ENCODE measurements around the gene RAD18.

The RAD18 gene

DNA sequence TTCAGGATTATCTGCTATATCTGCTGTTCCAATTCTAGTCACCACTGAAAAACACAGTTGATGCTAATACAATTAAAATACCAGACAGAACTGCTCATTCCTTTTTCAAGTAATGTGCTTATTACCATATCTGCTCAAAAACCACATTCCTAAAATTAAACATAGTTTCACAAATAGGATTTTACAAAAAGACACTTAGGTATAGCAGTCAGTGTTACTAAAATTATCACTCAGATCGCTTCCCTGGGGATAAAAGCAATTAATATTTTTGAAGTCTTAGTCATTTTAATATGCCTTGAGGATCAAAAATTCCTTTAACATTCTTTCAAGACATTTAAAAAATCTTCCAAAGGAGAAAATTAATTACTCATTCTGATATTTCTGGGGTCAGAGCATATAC is 71.5 kb downstream of the RAD18 start:
- POLR2A ChIA-PET: no interaction called here
- CTCF ChIA-PET: interaction anchor here (0.7 to 1.5 kb wide), 2 partner anchors 8 to 76 kb away, joined by 3 to 5 read pairs; no protein-coding TSS in a partner anchor
- TF ChIP-seq ZNF16 (tag by site-specific recombination; IDR thresholded peaks at IDR 0.05; ENCODE audit: low read depth): no peak
- Histone ChIP-seq H3K36me3 (ENCODE audit: control insufficient read depth in 2 of 2, insufficient read depth in 1 of 2, low read length in 2 of 2) (peaks cover 0 to 58% of the 10 kb centered on the region in 2 experiments; a peak in 2 of 3 replicates), H3K9me3 (ENCODE audit: control insufficient read depth, insufficient read depth, low read depth, low read length) (no peaks in the 10 kb centered on the region), H3K4me1 (ENCODE audit: control insufficient read depth, insufficient read depth, low read length) (no peaks in the 10 kb centered on the region), H3K27ac (ENCODE audit: extremely low read depth, low read depth, low read length) (no peak overlapping the region), H3K4me3 (ENCODE audit: low read depth, low read length) (no peak overlapping the region)

DNA sequence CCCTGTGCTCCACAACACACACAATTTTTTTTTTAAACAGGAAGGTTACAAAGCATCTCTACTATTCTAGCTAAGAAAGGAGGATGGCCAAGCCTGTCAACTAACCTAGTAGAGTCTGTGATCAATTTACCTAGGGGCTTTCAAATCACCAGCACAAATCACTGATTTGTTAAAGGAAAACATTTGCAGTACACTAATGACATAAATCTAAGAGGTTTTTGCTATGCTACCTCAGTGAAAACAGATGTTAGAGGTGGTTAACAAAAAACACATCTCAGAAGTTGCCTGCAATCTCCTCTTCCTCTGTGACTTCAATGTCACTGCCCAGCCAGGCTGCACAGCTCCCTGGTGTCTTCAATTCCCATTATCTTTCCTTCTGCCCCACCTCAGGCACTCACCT is 72.0 kb downstream of the RAD18 start:
- Histone ChIP-seq H3K4me1 (ENCODE audit: control insufficient read depth, insufficient read depth, low read length) (no peaks in the 10 kb centered on the region), H3K9me3 (ENCODE audit: control insufficient read depth, insufficient read depth, low read depth, low read length) (no peaks in the 10 kb centered on the region), H3K36me3 (ENCODE audit: control insufficient read depth in 2 of 2, insufficient read depth in 1 of 2, low read length in 2 of 2) (peaks cover 0 to 59% of the 10 kb centered on the region in 2 experiments; a peak in 2 of 3 replicates), H3K4me3 (ENCODE audit: low read depth, low read length) (no peak overlapping the region), H3K27ac (ENCODE audit: extremely low read depth, low read depth, low read length) (no peak overlapping the region)
- ChIA-PET POLR2A (no interaction called here), CTCF (interaction anchor here (0.5 kb wide), 1 partner anchor 461 kb away, joined by 3 read pairs; no protein-coding TSS in a partner anchor)
- TF ChIP-seq YY1 (tag by site-specific recombination; IDR thresholded peaks at IDR 0.05) (no peak), ZNF677 (tag by site-specific recombination; IDR thresholded peaks at IDR 0.05) (no peak), ZNF701 (tag by site-specific recombination; IDR thresholded peaks at IDR 0.05) (no peak), KLF10 (tag by site-specific recombination; IDR thresholded peaks at IDR 0.05) (no peak), FEZF1 (tag by site-specific recombination; IDR thresholded peaks at IDR 0.05) (no peak), MEIS1 (CRISPR knock-in tag; IDR thresholded peaks at IDR 0.05; ENCODE audit: borderline replicate concordance) (no peak), ZNF837 (tag by site-specific recombination; IDR thresholded peaks at IDR 0.05) (no peak), TRIM28 (IDR thresholded peaks at IDR 0.05; ENCODE audit: borderline replicate concordance, low read length) (no peak), MYNN (tag by site-specific recombination; IDR thresholded peaks at IDR 0.05; ENCODE audit: borderline replicate concordance) (no peak), SETDB1 (IDR thresholded peaks at IDR 0.05; ENCODE audit: insufficient read length, low read length) (no peak)
- TF ChIP-seq, protein P1, sequence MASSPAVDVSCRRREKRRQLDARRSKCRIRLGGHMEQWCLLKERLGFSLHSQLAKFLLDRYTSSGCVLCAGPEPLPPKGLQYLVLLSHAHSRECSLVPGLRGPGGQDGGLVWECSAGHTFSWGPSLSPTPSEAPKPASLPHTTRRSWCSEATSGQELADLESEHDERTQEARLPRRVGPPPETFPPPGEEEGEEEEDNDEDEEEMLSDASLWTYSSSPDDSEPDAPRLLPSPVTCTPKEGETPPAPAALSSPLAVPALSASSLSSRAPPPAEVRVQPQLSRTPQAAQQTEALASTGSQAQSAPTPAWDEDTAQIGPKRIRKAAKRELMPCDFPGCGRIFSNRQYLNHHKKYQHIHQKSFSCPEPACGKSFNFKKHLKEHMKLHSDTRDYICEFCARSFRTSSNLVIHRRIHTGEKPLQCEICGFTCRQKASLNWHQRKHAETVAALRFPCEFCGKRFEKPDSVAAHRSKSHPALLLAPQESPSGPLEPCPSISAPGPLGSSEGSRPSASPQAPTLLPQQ (tag by site-specific recombination; IDR thresholded peaks at IDR 0.05): no peak
- TF ChIP-seq, protein P2, sequence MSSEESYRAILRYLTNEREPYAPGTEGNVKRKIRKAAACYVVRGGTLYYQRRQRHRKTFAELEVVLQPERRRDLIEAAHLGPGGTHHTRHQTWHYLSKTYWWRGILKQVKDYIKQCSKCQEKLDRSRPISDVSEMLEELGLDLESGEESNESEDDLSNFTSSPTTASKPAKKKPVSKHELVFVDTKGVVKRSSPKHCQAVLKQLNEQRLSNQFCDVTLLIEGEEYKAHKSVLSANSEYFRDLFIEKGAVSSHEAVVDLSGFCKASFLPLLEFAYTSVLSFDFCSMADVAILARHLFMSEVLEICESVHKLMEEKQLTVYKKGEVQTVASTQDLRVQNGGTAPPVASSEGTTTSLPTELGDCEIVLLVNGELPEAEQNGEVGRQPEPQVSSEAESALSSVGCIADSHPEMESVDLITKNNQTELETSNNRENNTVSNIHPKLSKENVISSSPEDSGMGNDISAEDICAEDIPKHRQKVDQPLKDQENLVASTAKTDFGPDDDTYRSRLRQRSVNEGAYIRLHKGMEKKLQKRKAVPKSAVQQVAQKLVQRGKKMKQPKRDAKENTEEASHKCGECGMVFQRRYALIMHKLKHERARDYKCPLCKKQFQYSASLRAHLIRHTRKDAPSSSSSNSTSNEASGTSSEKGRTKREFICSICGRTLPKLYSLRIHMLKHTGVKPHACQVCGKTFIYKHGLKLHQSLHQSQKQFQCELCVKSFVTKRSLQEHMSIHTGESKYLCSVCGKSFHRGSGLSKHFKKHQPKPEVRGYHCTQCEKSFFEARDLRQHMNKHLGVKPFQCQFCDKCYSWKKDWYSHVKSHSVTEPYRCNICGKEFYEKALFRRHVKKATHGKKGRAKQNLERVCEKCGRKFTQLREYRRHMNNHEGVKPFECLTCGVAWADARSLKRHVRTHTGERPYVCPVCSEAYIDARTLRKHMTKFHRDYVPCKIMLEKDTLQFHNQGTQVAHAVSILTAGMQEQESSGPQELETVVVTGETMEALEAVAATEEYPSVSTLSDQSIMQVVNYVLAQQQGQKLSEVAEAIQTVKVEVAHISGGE (tag by site-specific recombination; conservative IDR thresholded peaks at IDR 0.05; ENCODE audit: low read depth): no peak

DNA sequence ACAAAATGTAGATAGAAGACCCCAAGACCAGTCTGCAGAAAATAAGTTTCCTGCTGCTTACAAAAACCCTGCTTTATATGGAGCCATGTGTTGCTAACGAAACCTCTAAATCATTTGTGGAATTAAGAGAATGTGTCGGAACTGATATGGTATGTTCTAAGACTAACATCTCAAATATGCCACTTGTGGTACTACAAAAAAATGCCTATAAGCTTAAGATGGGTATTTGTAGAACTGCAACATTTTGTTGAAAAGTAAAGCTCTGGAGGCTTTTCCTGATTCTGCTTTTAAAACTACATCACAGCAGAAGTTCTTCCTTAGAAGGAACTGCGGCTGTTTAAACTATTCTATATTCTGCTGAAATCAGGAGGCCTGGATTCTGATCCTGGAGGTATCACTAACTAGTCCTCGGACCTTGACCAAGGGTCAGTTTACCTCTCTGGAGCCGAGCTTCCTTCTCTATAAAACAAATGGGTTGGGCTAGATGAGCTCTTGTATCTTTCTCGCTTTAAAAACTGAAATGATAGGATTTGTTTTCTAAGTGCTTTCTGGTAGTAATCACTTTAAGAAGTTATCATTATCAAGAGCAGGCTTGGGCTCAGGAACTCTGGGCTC is 74.9 kb downstream of the RAD18 start:
- Histone ChIP-seq H3K36me3 (ENCODE audit: control insufficient read depth in 2 of 2, insufficient read depth in 1 of 2, low read length in 2 of 2) (peaks cover 0 to 59% of the 10 kb centered on the region in 2 experiments; a peak in 1 of 3 replicates), H3K9me3 (ENCODE audit: control insufficient read depth, insufficient read depth, low read depth, low read length) (no peaks in the 10 kb centered on the region), H3K4me3 (ENCODE audit: low read depth, low read length) (no peak overlapping the region), H3K27ac (ENCODE audit: extremely low read depth, low read depth, low read length) (no peak overlapping the region), H3K4me1 (ENCODE audit: control insufficient read depth, insufficient read depth, low read length) (no peaks in the 10 kb centered on the region)
- ChIA-PET CTCF (interaction anchor here (0.9 kb wide), 1 partner anchor 18 kb away, joined by 3 read pairs; no protein-coding TSS in a partner anchor), POLR2A (no interaction called here)
- no peak for TF ChIP-seq ZNF529 (tag by site-specific recombination; IDR thresholded peaks at IDR 0.05; ENCODE audit: insufficient replicate concordance)
- no peak for TF ChIP-seq ZNF24 (tag by site-specific recombination; IDR thresholded peaks at IDR 0.05)
- no peak for TF ChIP-seq ZBTB17 (tag by site-specific recombination; IDR thresholded peaks at IDR 0.05)
- TF ChIP-seq ZNF2 (tag by site-specific recombination; IDR thresholded peaks at IDR 0.05): no peak
- TF ChIP-seq, protein P3, sequence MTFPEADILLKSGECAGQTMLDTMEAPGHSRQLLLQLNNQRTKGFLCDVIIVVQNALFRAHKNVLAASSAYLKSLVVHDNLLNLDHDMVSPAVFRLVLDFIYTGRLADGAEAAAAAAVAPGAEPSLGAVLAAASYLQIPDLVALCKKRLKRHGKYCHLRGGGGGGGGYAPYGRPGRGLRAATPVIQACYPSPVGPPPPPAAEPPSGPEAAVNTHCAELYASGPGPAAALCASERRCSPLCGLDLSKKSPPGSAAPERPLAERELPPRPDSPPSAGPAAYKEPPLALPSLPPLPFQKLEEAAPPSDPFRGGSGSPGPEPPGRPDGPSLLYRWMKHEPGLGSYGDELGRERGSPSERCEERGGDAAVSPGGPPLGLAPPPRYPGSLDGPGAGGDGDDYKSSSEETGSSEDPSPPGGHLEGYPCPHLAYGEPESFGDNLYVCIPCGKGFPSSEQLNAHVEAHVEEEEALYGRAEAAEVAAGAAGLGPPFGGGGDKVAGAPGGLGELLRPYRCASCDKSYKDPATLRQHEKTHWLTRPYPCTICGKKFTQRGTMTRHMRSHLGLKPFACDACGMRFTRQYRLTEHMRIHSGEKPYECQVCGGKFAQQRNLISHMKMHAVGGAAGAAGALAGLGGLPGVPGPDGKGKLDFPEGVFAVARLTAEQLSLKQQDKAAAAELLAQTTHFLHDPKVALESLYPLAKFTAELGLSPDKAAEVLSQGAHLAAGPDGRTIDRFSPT (tag by site-specific recombination; IDR thresholded peaks at IDR 0.05): no peak
- TF ChIP-seq ZNF404 (tag by site-specific recombination; IDR thresholded peaks at IDR 0.05): no peak
- TF ChIP-seq ZNF544 (tag by site-specific recombination; IDR thresholded peaks at IDR 0.05): no peak
- TF ChIP-seq RBAK (tag by site-specific recombination; IDR thresholded peaks at IDR 0.05): no peak
- TF ChIP-seq ZBTB20 (tag by site-specific recombination; IDR thresholded peaks at IDR 0.05): no peak
- no peak for TF ChIP-seq ZNF747 (tag by site-specific recombination; IDR thresholded peaks at IDR 0.05)
- TF ChIP-seq SP2 (tag by site-specific recombination; IDR thresholded peaks at IDR 0.05): no peak
- no peak for TF ChIP-seq ZNF391 (tag by site-specific recombination; IDR thresholded peaks at IDR 0.05; ENCODE audit: borderline replicate concordance, low read depth)
- TF ChIP-seq ZFP3 (tag by site-specific recombination; IDR thresholded peaks at IDR 0.05; ENCODE audit: low read depth): no peak
- no peak for TF ChIP-seq TRIM28 (IDR thresholded peaks at IDR 0.05; ENCODE audit: borderline replicate concordance, low read length)
